GM12878 (cell line): ENCODE data around the gene CDC37. TPM values are rescaled to one million over a fixed set of nuclear protein-coding genes. Genes with fewer than 3 reads are reported as not detected.
A peak's percentile ranks its signal among the peaks of the same experiment; 100 is the strongest.

Experiments used
- ATAC-seq: fragments of 200-7000 bp; cut with Tn5 transposase; 3 replicates; pipeline ENCODE4 v1.9.1; 2020; ENCODE audit warnings: mild to moderate bottlenecking, moderate library complexity
- BruUV-seq: library from RNA; stranded (reverse); fragments of 400-500 nt; replicated peaks from 2 replicates; lab custom pipeline; 2021; lab: Mats Ljungman, UMichigan
- CTCF ChIA-PET: fragments of 300-600 bp; sonication (Branson Sonifier 250); formaldehyde crosslinking; extraction: SDS; loops from one replicate; lab custom pipeline; 2021; ENCODE audit warnings: inconsistent platforms; lab: Yijun Ruan, JAX
- POLR2A ChIA-PET: fragments of 350-600 bp; formaldehyde crosslinking; extraction: SDS; loops from one replicate; lab custom pipeline; 2021; ENCODE audit warnings: inconsistent platforms; lab: Charles Lee
- RAD21 ChIA-PET: fragments of 300-600 bp; sonication (Branson Sonifier 250); formaldehyde crosslinking; loops from one replicate; lab custom pipeline; 2023; ENCODE audit warnings: antibody characterized with exemption; ENCODE audit not compliant: unreplicated experiment; lab: Charles Lee
- SMC1A ChIA-PET: fragments of 300-600 bp; sonication (Branson Sonifier 250); formaldehyde crosslinking; loops from one replicate; lab custom pipeline; 2023; ENCODE audit not compliant: unreplicated experiment, uncharacterized antibody; lab: Charles Lee
- DNase-seq: peaks from one replicate; pipeline ENCODE4 v3.0.0-alpha.2; 2011; ENCODE audit warnings: low read depth, low spot score
- FAIRE-seq: peaks from 3 replicates; lab custom pipeline; 2011; peaks lifted over from hg19 to GRCh38; lab: Jason Lieb, UNC
- H2AFZ ChIP-seq: 2 replicates; pipeline ENCODE4 v1.6.0; 2011; ENCODE audit warnings: low read depth, low read length, control low read depth; ENCODE audit not compliant: control insufficient read depth
- H3K27ac ChIP-seq: 2 replicates; pipeline ENCODE4 v1.5.1; 2011; ENCODE audit warnings: control low read depth; ENCODE audit not compliant: control insufficient read depth, insufficient read depth
- H3K27me3 ChIP-seq, 2 experiments: replicated peaks in 1 of 2; 2 replicates each; pipeline versions ENCODE4 v1.6.0 to v1.6.1; 2011; ENCODE audit warnings: low read length in 1 of 2; ENCODE audit not compliant: control insufficient read depth in 2 of 2, insufficient read depth in 2 of 2
- H3K36me3 ChIP-seq, 2 experiments: 2 replicates each; pipeline ENCODE4 v1.5.1; 2011; ENCODE audit warnings: low read length in 1 of 2; ENCODE audit not compliant: control insufficient read depth in 2 of 2, insufficient read depth in 2 of 2
- H3K4me1 ChIP-seq: 2 replicates; pipeline ENCODE4 v1.6.1; 2011; ENCODE audit warnings: mild to moderate bottlenecking, low read length, moderate library complexity, mixed read lengths; ENCODE audit not compliant: control insufficient read depth, insufficient read depth
- H3K4me2 ChIP-seq: 2 replicates; pipeline ENCODE4 v1.6.0; 2011; ENCODE audit warnings: control low read depth; ENCODE audit not compliant: control insufficient read depth, insufficient read depth
- H3K4me3 ChIP-seq: fragments of 200-600 bp; sonication (generic); 2 replicates; pipeline ENCODE4 v1.5.1; 2016
- H3K79me2 ChIP-seq: 2 replicates; pipeline ENCODE4 v1.6.0; 2011; ENCODE audit warnings: low read length; ENCODE audit not compliant: control insufficient read depth, insufficient read depth
- H3K9ac ChIP-seq: 2 replicates; pipeline ENCODE4 v1.8.0; 2011; ENCODE audit warnings: low read length, control low read depth, mixed read lengths; ENCODE audit not compliant: control insufficient read depth, insufficient read depth
- H3K9me3 ChIP-seq: replicated peaks from 3 replicates; pipeline ENCODE4 v1.5.1; 2011; ENCODE audit warnings: mild to moderate bottlenecking, low read length; ENCODE audit not compliant: control insufficient read depth, insufficient read depth
- H4K20me1 ChIP-seq: 2 replicates; pipeline ENCODE4 v1.6.0; 2011; ENCODE audit not compliant: control insufficient read depth, insufficient read depth
- CREB1 ChIP-seq: IDR thresholded peaks from 2 replicates; pipeline ENCODE4 v1.6.1; 2012; ENCODE audit warnings: low read depth, mild to moderate bottlenecking, inconsistent platforms
- EZH2 ChIP-seq: IDR thresholded peaks from 2 replicates; pipeline ENCODE4 v1.6.1; 2012; ENCODE audit warnings: low read depth, mild to moderate bottlenecking, control low read depth, inconsistent platforms, low read length, borderline replicate concordance; ENCODE audit not compliant: control insufficient read depth
- JUND ChIP-seq: IDR thresholded peaks from 2 replicates; pipeline ENCODE4 v1.6.1; 2012; ENCODE audit warnings: low read depth, mild to moderate bottlenecking, low read length, improper control_type of control experiment, moderate library complexity
- PAX5 ChIP-seq: IDR thresholded peaks from 2 replicates; pipeline ENCODE4 v1.6.1; 2011; ENCODE audit warnings: low read depth, low read length, borderline replicate concordance
- POLR2AphosphoS2 ChIP-seq: IDR thresholded peaks from 2 replicates; pipeline ENCODE4 v1.6.1; 2011; ENCODE audit warnings: low read depth, mild to moderate bottlenecking, low read length, improper control_type of control experiment, moderate library complexity
- POLR2AphosphoS5 ChIP-seq: IDR thresholded peaks from 2 replicates; pipeline ENCODE4 v1.6.1; 2011; ENCODE audit warnings: mild to moderate bottlenecking, low read length, inconsistent platforms
- SIN3A ChIP-seq: IDR thresholded peaks from 2 replicates; pipeline ENCODE4 v1.6.1; 2012; ENCODE audit warnings: low read depth, low read length, improper control_type of control experiment
- WGBS: methylation state at CpG from one replicate; pipeline ENCODE4 v1.1.6; 2016; ENCODE audit warnings: low lambda C conversion rate; ENCODE audit not compliant: insufficient replicate concordance, insufficient coverage; ENCODE audit errors: missing lambda C conversion rate; 5-methylcytosine and 5-hydroxymethylcytosine counted together
- in situ Hi-C: fragments of 300-500 bp; cut with MboI; formaldehyde crosslinking; loops from 9 replicates; pipeline ENCODE4 v1.14.3; 2018; ENCODE audit warnings: mixed read lengths
- intact Hi-C: fragments of 100-400 bp; cut with micrococcal nuclease; formaldehyde crosslinking; loops from one replicate; pipeline ENCODE4 v1.14.2; 2022; ENCODE audit not compliant: unreplicated experiment
- polyA plus RNA-seq, 11 experiments: library from polyadenylated mRNA; depleted of rRNA in 4 of 11; unstranded in 6 of 11; stranded (reverse) in 5 of 11; fragments of >200 nt; fragmentation: Nextera tagmentation in 4 of 11; fragmentation: Illumina TruSeq in 1 of 11; extraction: Ambion mirVana in 4 of 11; extraction: Trizol in 1 of 11; gene quantifications; 1 replicate in 1 of 11; 2 replicates in 10 of 11; pipeline versions ENCODE4 v1.2.1 to v1.2.3, GENCODE V29; 2011 to 2016; ENCODE audit warnings: inconsistent platforms in 2 of 11, missing spikeins in 2 of 11, low read depth in 1 of 11
- total RNA-seq, 4 experiments: library from RNA; depleted of rRNA in 3 of 4; stranded (reverse); fragments of >200 nt in 3 of 4; fragmentation: Illumina TruSeq in 1 of 4; extraction: Trizol in 1 of 4; gene quantifications; 2 replicates each; pipeline versions ENCODE4 v1.2.1 to v1.2.3, GENCODE V29; 2013 to 2021
- TF ChIP-seq, protein P1 (sequence below): fragments of 450-650 bp; IDR thresholded peaks from 2 replicates; pipeline ENCODE4 v1.6.1; 2017; ENCODE audit warnings: mild to moderate bottlenecking
- TF ChIP-seq, protein P2 (sequence below): fragments of 450-650 bp; IDR thresholded peaks from 2 replicates; pipeline ENCODE4 v1.6.1; 2017; ENCODE audit warnings: mild to moderate bottlenecking, moderate library complexity

CDC37 gene
- total and polyA plus RNA-seq, 10 of the 15 experiments (the other 5 are each of a cell fraction or from before 2014, with no cell fraction given): 4.7 to 265 (median 176) TPM

DNA sequence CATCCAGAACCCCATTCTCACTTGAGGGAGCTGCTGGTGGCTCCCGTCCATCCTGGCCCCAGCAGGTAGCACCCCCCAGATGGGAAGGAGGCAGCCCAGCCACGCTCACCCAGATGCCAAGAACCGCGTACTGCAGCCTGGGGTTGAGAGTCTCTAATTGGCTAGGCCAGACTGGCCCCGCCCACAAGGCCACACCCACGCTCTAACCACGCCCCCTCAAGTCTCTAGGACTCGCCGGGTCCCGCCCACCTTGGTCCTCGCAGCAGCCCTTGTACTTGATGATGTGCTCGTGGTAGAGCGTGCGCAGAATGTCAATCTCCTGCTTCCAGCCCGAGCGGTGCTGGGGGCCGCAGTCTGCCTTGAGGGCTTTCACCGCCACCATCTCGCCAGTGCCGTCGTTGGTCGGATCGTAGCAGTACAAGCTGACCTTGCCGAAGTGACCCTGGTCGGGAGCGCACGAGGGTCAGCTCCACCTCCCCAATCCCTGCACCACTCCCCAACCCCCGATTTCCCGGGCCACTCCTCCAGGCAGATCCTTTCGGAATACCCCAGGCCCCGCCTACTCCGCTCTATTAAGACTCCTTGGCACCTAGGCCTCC is 49.5 kb downstream of the CDC37 start:
- RAD21 ChIA-PET: no interaction called here
- Histone ChIP-seq H3K9me3 (no peaks in the 10 kb centered on the region; the same call in 2 of the 3 replicates), H4K20me1 (peaks cover 2% of the 10 kb centered on the region; the same call in 1 of the 2 replicates), H3K4me3 (no peak overlapping the region), H3K27ac (no peak overlapping the region), H3K4me2 (no peak overlapping the region), H2AFZ (no peak overlapping the region), H3K36me3 (peaks cover 18 to 37% of the 10 kb centered on the region in 2 experiments; a peak in 3 of 4 replicates), H3K27me3 (no peaks in the 10 kb centered on the region), H3K4me1 (no peaks in the 10 kb centered on the region), H3K79me2 (no peaks in the 10 kb centered on the region), H3K9ac (no peak overlapping the region)
- ATAC-seq (peak; percentile 78), DNase-seq (no peak), FAIRE-seq (no peak)
- whole genome bisulfite sequencing: 98% methylated on average over 32 of the region's 32 CpGs
- TSS peak; percentile 40 for BruUV-seq
- POLR2A ChIA-PET: no interaction called here
- SMC1A ChIA-PET: no interaction called here
- intact Hi-C loops (no loop called here), in situ Hi-C loops (no loop called here)
- TF ChIP-seq POLR2AphosphoS2: no peak
- TF ChIP-seq POLR2AphosphoS5: 0 out of 2 replicates have a peak, but pooled peaks have one; percentile 38
- no peak for TF ChIP-seq PAX5
- TF ChIP-seq SIN3A: no peak
- CTCF ChIA-PET: no interaction called here

DNA sequence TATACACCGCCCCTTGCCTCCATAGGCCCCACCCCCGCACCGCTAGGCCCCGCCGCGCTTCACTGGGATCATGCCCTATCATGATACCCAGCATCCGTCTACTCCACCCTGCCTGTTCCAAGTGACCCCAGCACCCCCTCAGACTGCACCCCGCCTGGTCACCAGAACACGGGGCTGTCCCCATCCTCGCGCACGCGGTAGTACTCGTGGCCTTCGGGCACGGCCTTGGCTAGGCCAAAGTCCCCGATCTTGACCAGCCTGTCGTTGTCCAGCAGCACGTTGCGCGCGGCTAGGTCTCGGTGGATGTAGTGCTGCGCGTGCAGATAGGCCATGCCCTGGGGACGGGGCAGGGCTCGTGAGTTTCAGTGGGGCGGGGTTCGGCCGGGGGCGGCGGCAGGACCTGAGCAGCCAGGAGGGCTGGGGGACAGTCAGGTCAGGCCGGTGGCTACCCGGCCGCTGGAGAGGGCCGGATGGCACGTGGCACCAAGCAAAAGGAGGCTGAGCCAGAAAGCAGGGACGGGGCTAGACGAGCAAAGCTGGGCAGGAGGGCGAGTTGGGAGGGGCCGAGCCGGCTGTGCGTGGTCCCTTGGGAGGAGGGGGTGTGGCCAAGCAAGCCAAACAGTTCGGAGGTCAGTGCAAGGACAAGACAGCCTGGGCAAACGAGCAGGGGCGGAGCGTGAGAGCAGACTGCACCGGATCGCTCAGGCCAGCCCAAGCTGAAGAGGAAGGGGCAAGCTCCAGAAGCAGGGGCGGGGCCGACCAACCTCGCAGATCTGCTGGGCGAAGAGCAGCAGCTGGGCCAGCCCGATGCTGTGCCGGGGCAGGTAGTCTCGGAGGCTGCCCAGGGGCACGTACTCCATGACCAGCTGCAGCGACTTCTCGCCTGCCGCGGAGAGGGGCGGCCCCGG is 50.3 kb downstream of the CDC37 start:
- H3K79me2 ChIP-seq: no peaks in the 10 kb centered on the region
- ChIA-PET CTCF (no interaction called here), SMC1A (no interaction called here), RAD21 (no interaction called here), POLR2A (no interaction called here)
- no peak overlapping the region for H3K27ac ChIP-seq
- ATAC-seq (no peak; the same call in 2 of the 3 replicates), DNase-seq (no peak), FAIRE-seq (no peak)
- H3K27me3 ChIP-seq: no peaks in the 10 kb centered on the region
- no peak overlapping the region for H2AFZ ChIP-seq
- in situ Hi-C loops: no loop called here
- H4K20me1 ChIP-seq: peaks cover 2% of the 10 kb centered on the region; the same call in 1 of the 2 replicates
- H3K9me3 ChIP-seq: no peaks in the 10 kb centered on the region; the same call in 2 of the 3 replicates
- no peak overlapping the region for H3K9ac ChIP-seq
- 96% methylated on average over 55 of the region's 63 CpGs for WGBS
- H3K4me3 ChIP-seq: no peak overlapping the region
- intact Hi-C loops: no loop called here
- BruUV-seq: no TSS peak
- H3K4me2 ChIP-seq: no peak overlapping the region
- H3K36me3 ChIP-seq: peaks cover 14 to 37% of the 10 kb centered on the region in 2 experiments; a peak in 3 of 4 replicates
- H3K4me1 ChIP-seq: no peaks in the 10 kb centered on the region
- TF ChIP-seq, protein P1, sequence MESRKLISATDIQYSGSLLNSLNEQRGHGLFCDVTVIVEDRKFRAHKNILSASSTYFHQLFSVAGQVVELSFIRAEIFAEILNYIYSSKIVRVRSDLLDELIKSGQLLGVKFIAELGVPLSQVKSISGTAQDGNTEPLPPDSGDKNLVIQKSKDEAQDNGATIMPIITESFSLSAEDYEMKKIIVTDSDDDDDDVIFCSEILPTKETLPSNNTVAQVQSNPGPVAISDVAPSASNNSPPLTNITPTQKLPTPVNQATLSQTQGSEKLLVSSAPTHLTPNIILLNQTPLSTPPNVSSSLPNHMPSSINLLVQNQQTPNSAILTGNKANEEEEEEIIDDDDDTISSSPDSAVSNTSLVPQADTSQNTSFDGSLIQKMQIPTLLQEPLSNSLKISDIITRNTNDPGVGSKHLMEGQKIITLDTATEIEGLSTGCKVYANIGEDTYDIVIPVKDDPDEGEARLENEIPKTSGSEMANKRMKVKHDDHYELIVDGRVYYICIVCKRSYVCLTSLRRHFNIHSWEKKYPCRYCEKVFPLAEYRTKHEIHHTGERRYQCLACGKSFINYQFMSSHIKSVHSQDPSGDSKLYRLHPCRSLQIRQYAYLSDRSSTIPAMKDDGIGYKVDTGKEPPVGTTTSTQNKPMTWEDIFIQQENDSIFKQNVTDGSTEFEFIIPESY: no peak
- no peak for TF ChIP-seq CREB1
- no peak for TF ChIP-seq JUND
- TF ChIP-seq, protein P2, sequence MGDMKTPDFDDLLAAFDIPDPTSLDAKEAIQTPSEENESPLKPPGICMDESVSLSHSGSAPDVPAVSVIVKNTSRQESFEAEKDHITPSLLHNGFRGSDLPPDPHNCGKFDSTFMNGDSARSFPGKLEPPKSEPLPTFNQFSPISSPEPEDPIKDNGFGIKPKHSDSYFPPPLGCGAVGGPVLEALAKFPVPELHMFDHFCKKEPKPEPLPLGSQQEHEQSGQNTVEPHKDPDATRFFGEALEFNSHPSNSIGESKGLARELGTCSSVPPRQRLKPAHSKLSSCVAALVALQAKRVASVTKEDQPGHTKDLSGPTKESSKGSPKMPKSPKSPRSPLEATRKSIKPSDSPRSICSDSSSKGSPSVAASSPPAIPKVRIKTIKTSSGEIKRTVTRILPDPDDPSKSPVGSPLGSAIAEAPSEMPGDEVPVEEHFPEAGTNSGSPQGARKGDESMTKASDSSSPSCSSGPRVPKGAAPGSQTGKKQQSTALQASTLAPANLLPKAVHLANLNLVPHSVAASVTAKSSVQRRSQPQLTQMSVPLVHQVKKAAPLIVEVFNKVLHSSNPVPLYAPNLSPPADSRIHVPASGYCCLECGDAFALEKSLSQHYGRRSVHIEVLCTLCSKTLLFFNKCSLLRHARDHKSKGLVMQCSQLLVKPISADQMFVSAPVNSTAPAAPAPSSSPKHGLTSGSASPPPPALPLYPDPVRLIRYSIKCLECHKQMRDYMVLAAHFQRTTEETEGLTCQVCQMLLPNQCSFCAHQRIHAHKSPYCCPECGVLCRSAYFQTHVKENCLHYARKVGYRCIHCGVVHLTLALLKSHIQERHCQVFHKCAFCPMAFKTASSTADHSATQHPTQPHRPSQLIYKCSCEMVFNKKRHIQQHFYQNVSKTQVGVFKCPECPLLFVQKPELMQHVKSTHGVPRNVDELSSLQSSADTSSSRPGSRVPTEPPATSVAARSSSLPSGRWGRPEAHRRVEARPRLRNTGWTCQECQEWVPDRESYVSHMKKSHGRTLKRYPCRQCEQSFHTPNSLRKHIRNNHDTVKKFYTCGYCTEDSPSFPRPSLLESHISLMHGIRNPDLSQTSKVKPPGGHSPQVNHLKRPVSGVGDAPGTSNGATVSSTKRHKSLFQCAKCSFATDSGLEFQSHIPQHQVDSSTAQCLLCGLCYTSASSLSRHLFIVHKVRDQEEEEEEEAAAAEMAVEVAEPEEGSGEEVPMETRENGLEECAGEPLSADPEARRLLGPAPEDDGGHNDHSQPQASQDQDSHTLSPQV: no peak
- no peak for TF ChIP-seq EZH2
